ENCODE measurements around the gene XPC. TPM values are rescaled to one million over a fixed set of nuclear protein-coding genes. Genes with fewer than 3 reads are reported as not detected.

XPC gene
- total and polyA plus RNA-seq, 4 donors = 12.7 to 26.7 (median 14.2) TPM

GRCh38 chr3:14124615-14125192, 53.7 kb downstream of the XPC start, which contains the start of the genes CHCHD4 and TMEM43 (continued):
- TF ChIP-seq ZBTB33 (IDR thresholded peaks at IDR 0.05) (peak; percentile 97), HNF4G (IDR thresholded peaks at IDR 0.05) (no peak), RAD21 (IDR thresholded peaks at IDR 0.05) (peak in 1 of 2 donors; percentile 26), RXRA (IDR thresholded peaks at IDR 0.05) (peak in 1 of 2 donors; percentile 25), SP1 (IDR thresholded peaks at IDR 0.05) (peak; percentile 30), YY1 (IDR thresholded peaks at IDR 0.05) (peak; percentile 81), MAX (IDR thresholded peaks at IDR 0.05) (peak; percentile 60), HNF4A (conservative IDR thresholded peaks at IDR 0.05) (no peak), ATF3 (IDR thresholded peaks at IDR 0.05) (no peak)

GRCh38 chr3:14124223-14124614, 54.2 kb downstream of the XPC start:
- Histone ChIP-seq H3K4me1 (ENCODE audit: control insufficient read depth in 4 of 4, insufficient read depth in 4 of 4, low read length in 3 of 4) (peaks cover 19 to 43% (median 30%) of the 10 kb centered on the region in 4 donors), H3K9me3 (ENCODE audit: control insufficient read depth in 4 of 4, low read length in 3 of 4) (no peaks in the 10 kb centered on the region), H3K4me3 (ENCODE audit: low read depth in 1 of 3, low read length in 3 of 3) (peak overlapping the region; percentile 82 to 87 (median 86)), H3K27me3 (ENCODE audit: control insufficient read depth in 4 of 4, insufficient read depth in 4 of 4, low read length in 3 of 4) (no peaks in the 10 kb centered on the region), H3K36me3 (ENCODE audit: control insufficient read depth in 4 of 4, insufficient read depth in 3 of 4, low read depth in 1 of 4, low read length in 3 of 4) (peaks cover 0 to 5% (median 0%) of the 10 kb centered on the region in 4 donors), H3K27ac (ENCODE audit: low read depth in 1 of 2, low read length in 2 of 2) (peak overlapping the region; percentile 89 to 94), H3K9ac (ENCODE audit: low read depth in 1 of 2, low read length in 2 of 2) (peak overlapping the region; percentile 43 to 83)
- under 1% methylated on average over 37 of the region's 37 CpGs for WGBS
- DNase-seq (ENCODE audit: low spot score) = no peak
- TF ChIP-seq EGR1 (IDR thresholded peaks at IDR 0.05; ENCODE audit: low read depth in 2 of 2) (no peak), HNF4A (conservative IDR thresholded peaks at IDR 0.05) (peak; percentile 28 to 39), RXRA (IDR thresholded peaks at IDR 0.05) (peak; percentile 20 to 28), RAD21 (IDR thresholded peaks at IDR 0.05) (no peak), SP1 (IDR thresholded peaks at IDR 0.05) (no peak), MAX (IDR thresholded peaks at IDR 0.05) (peak; percentile 78), FOXA2 (IDR thresholded peaks at IDR 0.05) (no peak), GABPA (IDR thresholded peaks at IDR 0.05 in 1 of 2, conservative IDR thresholded peaks at IDR 0.05 in 1 of 2) (peak in 1 of 2 donors; percentile 73), HNF4G (IDR thresholded peaks at IDR 0.05) (no peak), REST (IDR thresholded peaks at IDR 0.05) (no peak), ATF3 (IDR thresholded peaks at IDR 0.05) (no peak), ZBTB33 (IDR thresholded peaks at IDR 0.05) (no peak), FOXA1 (IDR thresholded peaks at IDR 0.05) (no peak), NR2F2 (IDR thresholded peaks at IDR 0.05) (peak; percentile 62), TAF1 (conservative IDR thresholded peaks at IDR 0.05) (no peak), CTCF (IDR thresholded peaks at IDR 0.05; ENCODE audit: low read depth, low read length, missing input control) (no peak), JUND (IDR thresholded peaks at IDR 0.05) (no peak), YY1 (IDR thresholded peaks at IDR 0.05) (no peak)
